T47D (cell line): Measurements from ENCODE around the gene BCAS1.

Experiments used
- DNase-seq, 2 experiments: peaks; one replicate each; pipeline versions ENCODE4 v3.0.0 to v3.0.0-alpha.2; 2011 to 2012; ENCODE audit warnings: low read depth in 1 of 2, low spot score in 1 of 2
- JUND ChIP-seq: IDR thresholded peaks from 2 replicates; pipeline ENCODE4 v1.6.1; 2012; ENCODE audit warnings: low read depth
- in situ Hi-C: cut with HindIII; loops from 2 replicates; pipeline ENCODE4 v1.10.0; 2016; ENCODE audit warnings: low sequenced_read_pairs, low pct_unique_long_range_greater_than_20kb

Gene BCAS1

DNA sequence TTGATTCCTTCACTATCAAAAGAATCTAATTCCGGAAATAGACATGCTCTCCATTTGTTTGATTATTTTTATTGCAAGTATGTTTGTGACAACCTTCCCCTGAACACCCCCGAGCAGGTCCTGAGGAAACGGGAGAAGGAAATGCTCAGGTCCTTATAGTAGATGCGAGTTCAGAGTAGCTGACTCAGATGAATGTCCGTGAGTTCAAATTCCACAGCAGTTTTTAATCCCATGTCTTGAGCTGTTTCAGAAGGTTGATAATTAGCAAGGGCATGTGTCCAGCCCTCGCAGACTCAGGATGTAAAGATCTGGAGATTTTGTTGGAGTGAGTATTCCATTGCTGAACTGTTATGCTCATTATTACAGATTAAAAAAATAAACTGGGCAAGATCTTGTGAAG, 169.3 kb downstream of the BCAS1 start:
- TF ChIP-seq JUND: no peak
- in situ Hi-C loops: loop anchor here (25.0 kb wide), 1 partner anchor 139 kb away; no protein-coding TSS in a partner anchor
- no peak for DNase-seq

DNA sequence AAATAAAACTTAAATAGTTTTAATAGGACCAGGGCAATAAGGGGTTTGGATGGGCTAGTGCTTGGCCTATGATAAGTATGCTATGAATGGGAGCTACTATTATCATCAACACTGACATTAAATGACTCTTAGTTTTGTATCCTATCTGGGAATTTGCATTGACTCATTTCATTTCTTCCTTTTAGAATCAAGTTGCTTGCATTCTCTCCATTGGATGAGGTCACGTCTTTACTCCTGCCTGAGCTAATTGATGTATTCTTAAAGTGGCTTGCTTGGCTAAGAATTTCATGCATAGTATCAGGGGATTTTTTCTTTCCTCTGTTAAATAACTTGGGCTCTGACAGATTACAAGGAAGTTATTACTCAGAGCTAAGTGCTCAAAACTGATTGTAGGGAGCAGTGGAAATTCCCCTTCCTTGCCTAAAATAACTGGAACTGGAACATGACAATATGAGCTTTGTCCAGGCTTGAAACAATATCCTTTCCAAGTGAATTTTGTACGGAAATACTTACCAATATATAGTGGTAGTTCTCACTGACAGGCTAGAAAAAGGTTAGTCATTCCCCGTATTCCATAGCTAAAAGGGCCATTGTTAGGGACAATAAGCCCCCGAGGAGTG, 169.9 kb downstream of the BCAS1 start:
- no peak for TF ChIP-seq JUND
- DNase-seq: no peak
- in situ Hi-C loops: loop anchor here (25.0 kb wide), 1 partner anchor 138 kb away; no protein-coding TSS in a partner anchor

DNA sequence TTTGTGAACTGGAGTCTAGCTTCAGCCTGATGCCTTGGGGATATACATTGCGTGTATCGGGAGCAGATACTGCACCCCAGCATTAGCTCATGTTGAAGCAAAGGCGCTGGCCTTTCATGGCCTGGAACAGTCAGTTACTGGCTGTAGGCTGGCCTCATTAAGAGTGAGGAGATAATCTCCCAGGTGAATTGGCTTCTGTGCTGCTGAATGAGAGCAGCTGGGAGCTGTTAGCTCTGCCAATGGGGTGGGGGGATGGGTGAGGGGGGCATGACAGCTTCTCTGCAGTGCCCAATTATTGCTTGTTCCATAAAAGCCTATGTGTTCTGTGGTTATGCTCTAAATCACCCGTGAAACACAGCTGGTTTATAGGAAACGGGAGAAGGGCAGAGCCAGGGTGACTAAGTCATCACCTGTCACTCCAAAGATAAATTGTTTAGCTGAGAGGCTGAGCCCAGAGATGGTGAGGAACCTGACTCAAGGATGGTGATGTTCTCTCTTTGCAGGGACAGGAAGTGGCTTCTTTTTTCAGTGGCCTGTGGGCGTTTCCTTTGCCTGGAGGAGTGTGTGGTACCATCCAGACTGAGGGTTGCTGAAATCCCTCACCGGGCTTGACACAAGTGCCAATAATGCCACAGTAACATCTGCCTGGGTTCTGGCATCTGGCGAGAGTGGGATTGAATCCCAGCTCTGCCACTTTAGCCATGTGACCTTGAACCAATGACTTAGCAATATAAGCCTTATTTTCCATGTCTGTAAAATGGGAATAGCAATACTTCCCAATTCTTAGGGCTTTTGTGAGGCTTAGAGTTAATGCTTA, 170.8 kb downstream of the BCAS1 start:
- TF ChIP-seq JUND: no peak
- in situ Hi-C loops: loop anchor here (25.0 kb wide), 1 partner anchor 137 kb away; no protein-coding TSS in a partner anchor
- DNase-seq: no peak

DNA sequence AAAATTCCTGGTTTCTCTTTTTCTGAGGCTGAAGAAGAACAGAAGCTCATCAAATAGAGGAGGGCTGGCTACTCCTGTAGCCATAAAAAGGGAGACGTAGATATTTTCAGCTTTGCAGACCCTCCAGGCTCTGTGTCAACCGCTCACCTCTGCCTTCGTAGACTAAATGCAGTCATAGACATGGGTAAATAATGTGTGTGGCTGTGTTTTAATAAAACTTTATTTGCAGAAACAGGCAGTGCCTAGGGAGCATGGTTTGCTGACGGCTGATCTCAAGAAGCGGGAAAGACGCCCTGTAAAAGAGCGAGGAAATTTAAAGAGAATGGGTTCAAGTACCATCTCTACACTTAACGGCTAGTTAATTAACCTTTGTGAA, 171.8 kb downstream of the BCAS1 start:
- no peak for DNase-seq
- in situ Hi-C loops: no loop called here
- TF ChIP-seq JUND: no peak

DNA sequence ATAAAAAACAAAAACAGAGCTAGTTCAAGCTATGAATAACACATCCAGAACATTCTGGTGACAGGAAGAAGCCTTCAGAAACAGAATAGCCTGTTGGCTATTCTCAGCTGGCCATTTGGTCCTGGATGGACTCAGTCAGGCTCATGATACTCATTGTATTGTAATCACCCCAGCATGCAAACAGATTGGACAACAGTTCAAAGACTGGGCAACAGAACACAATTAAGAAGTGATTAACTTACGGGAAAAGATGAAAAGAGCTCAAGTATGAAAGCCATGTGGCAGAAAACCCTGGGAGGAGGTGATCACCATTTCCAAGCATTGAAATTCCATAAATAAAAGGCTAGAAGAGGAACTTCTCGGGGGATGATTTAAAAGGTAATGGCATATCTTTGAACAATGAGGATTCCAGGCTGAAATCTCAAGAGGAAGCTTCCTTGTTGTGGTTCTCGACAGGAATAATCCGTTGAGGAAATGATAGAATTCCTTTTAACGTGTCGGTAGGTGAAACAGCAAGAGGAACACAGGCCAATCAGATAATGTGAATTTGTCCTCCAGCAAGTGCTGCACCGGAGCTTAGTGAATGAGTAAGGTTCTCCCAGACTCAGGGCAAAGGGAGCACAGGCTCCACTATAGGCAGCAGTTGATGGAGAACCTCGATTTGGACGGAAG, 172.4 kb downstream of the BCAS1 start:
- in situ Hi-C loops: no loop called here
- peak; percentile 65; the same call in 1 of the 2 replicates for TF ChIP-seq JUND
- peak; percentile 55 to 90 for DNase-seq

DNA sequence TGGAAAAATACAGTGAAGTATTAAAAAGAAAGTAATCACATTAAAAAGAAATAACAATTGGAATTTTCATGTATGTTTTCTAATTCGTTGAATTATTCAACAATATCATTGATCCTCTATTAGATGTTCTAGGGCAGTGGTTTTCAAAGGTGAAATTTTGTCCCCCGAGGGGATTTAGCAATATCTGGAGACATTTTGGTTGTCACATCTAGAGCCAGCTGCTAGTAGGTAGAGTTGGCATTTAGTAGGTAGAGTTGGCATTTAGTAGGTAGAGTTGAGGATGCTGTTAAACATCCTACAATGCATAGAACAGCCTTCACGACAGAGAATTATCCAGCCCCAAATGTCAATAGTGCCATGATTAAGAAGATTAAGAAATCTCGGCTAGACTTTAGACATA, 173.7 kb downstream of the BCAS1 start:
- no peak for DNase-seq
- TF ChIP-seq JUND: no peak
- in situ Hi-C loops: no loop called here

DNA sequence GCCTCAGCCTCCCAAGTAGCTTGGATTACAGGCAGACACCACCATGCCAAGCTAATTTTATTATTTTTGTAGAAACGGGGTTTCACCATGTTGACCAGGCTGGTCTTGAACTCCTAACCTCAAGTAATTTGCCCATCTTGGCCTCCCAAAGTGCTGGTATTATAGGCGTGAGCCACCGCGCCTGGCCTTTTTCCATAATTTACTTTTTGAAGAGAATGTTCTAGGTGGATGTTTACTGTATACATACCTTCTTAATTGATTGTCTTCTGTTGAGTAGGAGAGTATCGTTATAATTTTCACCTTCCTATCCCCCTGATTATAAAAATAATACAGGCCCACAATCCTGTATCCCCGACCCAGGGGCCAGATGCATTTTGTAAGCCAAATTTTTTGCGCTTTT, 174.4 kb downstream of the BCAS1 start:
- DNase-seq: no peak
- in situ Hi-C loops: no loop called here
- no peak for TF ChIP-seq JUND

DNA sequence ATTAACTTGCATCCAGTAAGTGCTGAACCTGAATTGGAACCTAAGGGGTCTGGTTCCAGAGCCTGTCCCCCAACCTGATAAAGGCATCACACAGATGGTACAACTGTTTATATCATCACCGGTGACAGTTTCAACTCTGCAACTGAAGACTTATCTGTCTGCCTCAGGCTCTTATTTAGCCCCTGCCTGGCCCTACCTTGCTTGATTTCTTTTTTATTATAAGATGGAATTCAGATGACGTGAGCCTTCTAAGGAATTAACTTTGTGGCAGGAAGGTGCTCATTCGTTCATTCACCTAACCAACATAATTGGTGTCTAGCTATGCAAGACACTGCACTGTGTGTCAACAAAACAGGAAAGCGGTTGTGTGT, 175.0 kb downstream of the BCAS1 start:
- in situ Hi-C loops: no loop called here

DNA sequence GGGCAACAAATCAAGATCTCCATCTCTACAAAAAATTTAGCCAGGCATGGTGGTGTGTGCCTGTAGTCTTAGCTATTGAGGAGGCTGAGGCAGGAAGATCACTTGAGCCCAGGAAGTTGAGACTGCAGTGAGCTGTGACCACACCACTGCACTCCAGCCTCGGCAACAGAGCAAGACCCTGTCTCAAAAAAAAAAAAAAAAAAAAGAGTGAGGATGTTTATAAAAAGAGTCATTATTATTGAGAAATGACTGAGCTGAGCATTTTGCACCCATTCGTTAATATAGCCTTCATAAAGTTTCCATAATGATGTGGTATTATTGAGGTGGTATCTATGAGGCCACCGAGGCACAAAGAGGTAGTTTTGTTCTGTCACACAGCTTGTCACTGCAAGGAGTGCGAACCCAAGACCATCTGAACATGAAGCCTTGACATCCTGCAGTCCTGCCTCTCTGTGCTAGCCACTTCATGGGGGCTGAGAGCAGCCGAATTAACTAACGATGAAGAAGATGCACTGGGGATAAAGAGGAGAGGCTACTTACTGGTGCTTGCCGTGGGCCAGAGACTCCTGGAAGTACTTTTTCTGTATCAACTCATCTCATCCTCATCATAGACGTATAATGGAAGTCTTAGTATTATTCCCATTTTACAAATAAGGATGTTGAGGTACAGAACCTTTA, 175.5 kb downstream of the BCAS1 start:
- in situ Hi-C loops: no loop called here
- no peak for DNase-seq
- no peak for TF ChIP-seq JUND

More for the DNA sequence above, 175.0 kb downstream of the BCAS1 start:
- DNase-seq: no peak
- no peak for TF ChIP-seq JUND
